HepG2 (cell line): ENCODE measurements around the gene ARRDC1. TPM values are rescaled to one million over a fixed set of nuclear protein-coding genes. Genes with fewer than 3 reads are reported as not detected.

Experiments
- ATAC-seq: fragments of 200-7000 bp; cut with Tn5 transposase; 3 replicates; pipeline ENCODE4 v1.9.1; 2020; ENCODE audit warnings: mild to moderate bottlenecking, moderate library complexity
- BruUV-seq: library from RNA; stranded (reverse); fragments of 400-500 nt; replicated peaks from 2 replicates; lab custom pipeline; 2021; lab: Mats Ljungman, UMichigan
- CTCF ChIA-PET: fragments of 300-600 bp; formaldehyde crosslinking; extraction: SDS; loops from one replicate; lab custom pipeline; 2021; ENCODE audit warnings: low total read pairs, inconsistent platforms, low intra/inter-chr PET ratio; lab: Yijun Ruan, JAX
- POLR2A ChIA-PET: fragments of 350-600 bp; sonication (Branson Sonifier 250); formaldehyde crosslinking; loops from one replicate; lab custom pipeline; 2020; ENCODE audit warnings: antibody characterized with exemption, inconsistent platforms; lab: Yijun Ruan, JAX
- DNase-seq: peaks from one replicate; pipeline ENCODE4 v3.0.0-alpha.2; 2015; ENCODE audit warnings: low spot score
- FAIRE-seq: peaks from 3 replicates; lab custom pipeline; 2011; peaks lifted over from hg19 to GRCh38; lab: Jason Lieb, UNC
- H2AFZ ChIP-seq: one replicate; pipeline ENCODE4 v1.6.1; 2011; ENCODE audit warnings: low read length, inconsistent platforms
- H3K27ac ChIP-seq: fragments of 300-600 bp; 3 replicates; pipeline ENCODE4 v1.8.0; 2011; ENCODE audit warnings: mixed run types, mild to moderate bottlenecking, mixed read lengths, low read length, inconsistent platforms; ENCODE audit not compliant: insufficient read depth; ENCODE audit errors: extremely low read length
- H3K27me3 ChIP-seq, 2 experiments: fragments of 200-600 bp in 1 of 2; 2 replicates in 1 of 2; 3 replicates in 1 of 2; pipeline versions ENCODE4 v1.6.0 to v1.8.0; 2011; ENCODE audit warnings: low read length in 2 of 2, mild to moderate bottlenecking in 2 of 2, moderate library complexity in 2 of 2, inconsistent platforms in 1 of 2; ENCODE audit not compliant: insufficient read depth in 2 of 2, control insufficient read depth in 1 of 2
- H3K36me3 ChIP-seq, 2 experiments: fragments of 200-600 bp in 1 of 2; replicated peaks in 1 of 2; 2 replicates in 1 of 2; 3 replicates in 1 of 2; pipeline versions ENCODE4 v1.5.1 to v1.8.0; 2011; ENCODE audit warnings: low read length in 2 of 2, inconsistent platforms in 1 of 2; ENCODE audit not compliant: insufficient read depth in 2 of 2, control insufficient read depth in 1 of 2
- H3K4me1 ChIP-seq: 2 replicates; pipeline ENCODE4 v1.5.1; 2012; ENCODE audit warnings: low read length, inconsistent platforms; ENCODE audit not compliant: insufficient read depth
- H3K4me2 ChIP-seq: 2 replicates; pipeline ENCODE4 v1.6.0; 2011; ENCODE audit warnings: low read depth, low read length, inconsistent platforms
- H3K4me3 ChIP-seq, 3 experiments: fragments of 200-600 bp in 1 of 3; sonication (generic), shearing (Covaris generic) in 1 of 3; replicated peaks in 1 of 3; 2 replicates each; pipeline ENCODE4 v1.5.1; 2011 to 2016; ENCODE audit warnings: low read length in 3 of 3, inconsistent platforms in 2 of 3, low read depth in 2 of 3, mild to moderate bottlenecking in 2 of 3, control low read depth in 1 of 3, mixed read lengths in 1 of 3; ENCODE audit not compliant: insufficient read depth in 1 of 3
- H3K79me2 ChIP-seq: one replicate; pipeline ENCODE4 v1.6.1; 2011; ENCODE audit warnings: low read length, inconsistent platforms; ENCODE audit not compliant: insufficient read depth
- H3K9ac ChIP-seq: 2 replicates; pipeline ENCODE4 v1.6.0; 2011; ENCODE audit warnings: mild to moderate bottlenecking, low read depth, low read length, inconsistent platforms; ENCODE audit not compliant: insufficient read depth
- H3K9me3 ChIP-seq: 2 replicates; pipeline ENCODE4 v1.5.1; 2012; ENCODE audit warnings: mild to moderate bottlenecking, low read length
- H4K20me1 ChIP-seq: 2 replicates; pipeline ENCODE4 v1.6.0; 2011; ENCODE audit warnings: inconsistent platforms, mild to moderate bottlenecking, low read length, moderate library complexity; ENCODE audit not compliant: insufficient read depth
- GATA4 ChIP-seq: sonication (generic); IDR thresholded peaks from 2 replicates; pipeline ENCODE4 v1.6.1; 2016; ENCODE audit warnings: antibody characterized with exemption, low read depth, borderline replicate concordance
- NFIC ChIP-seq: IDR thresholded peaks from 2 replicates; pipeline ENCODE4 v1.6.1; 2012; ENCODE audit warnings: mild to moderate bottlenecking, low read length, inconsistent platforms
- SRY ChIP-seq: sonication (generic); formaldehyde crosslinking; IDR thresholded peaks from 2 replicates; pipeline ENCODE4 v1.8.0; 2022; ENCODE audit warnings: mild to moderate bottlenecking, missing genetic modification reagents
- WGBS: methylation state at CpG from one replicate; pipeline ENCODE4 v1.1.6; 2017; ENCODE audit warnings: low lambda C conversion rate; 5-methylcytosine and 5-hydroxymethylcytosine counted together
- in situ Hi-C: cut with HindIII; loops from 2 replicates; pipeline ENCODE4 v1.10.0; 2017; ENCODE audit warnings: low pct_unique_long_range_greater_than_20kb; ENCODE audit not compliant: extremely low pct_ligation_motif_present
- intact Hi-C: fragments of 100-400 bp; cut with micrococcal nuclease; formaldehyde crosslinking; loops from one replicate; pipeline ENCODE4 v1.10.0; 2022; ENCODE audit not compliant: unreplicated experiment
- polyA plus RNA-seq, 8 experiments: library from polyadenylated mRNA; depleted of rRNA in 3 of 8; stranded (reverse) in 7 of 8; unstranded in 1 of 8; fragments of >200 nt; fragmentation: Illumina TruSeq in 4 of 8; extraction: Trizol in 4 of 8; gene quantifications; 2 replicates each; pipeline versions ENCODE4 v1.2.1 to v1.2.3, GENCODE V29; 2011 to 2016; ENCODE audit warnings: low read depth in 4 of 8, missing spikeins in 1 of 8, mixed read lengths in 1 of 8; ENCODE audit not compliant: insufficient read depth in 1 of 8
- total RNA-seq, 5 experiments: library from RNA; depleted of rRNA; stranded (reverse); fragments of >200 nt; fragmentation: Illumina TruSeq; extraction: Trizol; gene quantifications; 2 replicates each; pipeline ENCODE4 v1.2.3, GENCODE V29; 2016; ENCODE audit warnings: low read depth in 1 of 5
- TF ChIP-seq, protein P1 (sequence below): sonication (generic); formaldehyde crosslinking; IDR thresholded peaks from 2 replicates; pipeline ENCODE4 v1.9.0; 2022; ENCODE audit warnings: missing genetic modification reagents, mild to moderate bottlenecking, borderline replicate concordance
- TF ChIP-seq, protein P2 (sequence below): sonication (generic); formaldehyde crosslinking; IDR thresholded peaks from 2 replicates; pipeline ENCODE4 v1.5.0; 2020; ENCODE audit warnings: mild to moderate bottlenecking, missing genetic modification reagents

ARRDC1 gene
- total and polyA plus RNA-seq, 2 of the 13 experiments (the other 11 are each of a cell fraction or from before 2014, with no cell fraction given) = 21.7 to 44.4 TPM

DNA sequence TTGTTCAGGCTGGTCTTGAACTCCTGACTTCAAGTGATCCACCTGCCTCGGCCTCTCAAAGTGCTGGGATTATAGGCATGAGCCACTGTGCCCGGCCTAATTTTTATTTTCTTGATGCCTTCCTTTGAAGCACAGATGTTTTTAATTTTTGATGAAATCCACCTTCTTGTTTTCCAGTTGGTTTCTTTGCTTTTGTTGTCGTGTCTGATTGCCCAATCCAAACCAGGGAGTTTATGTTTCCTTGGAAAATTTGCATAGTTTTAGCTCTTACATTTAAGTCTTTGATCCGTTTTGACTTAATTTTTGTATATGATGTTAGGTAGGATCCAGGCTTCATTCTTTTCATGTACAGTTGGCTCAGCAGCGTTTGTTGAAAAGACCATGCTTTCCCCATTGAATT lies 28.5 kb downstream of the ARRDC1 start:
- TF ChIP-seq SRY (CRISPR knock-in tag) (no peak), NFIC (no peak), GATA4 (no peak)
- TF ChIP-seq, protein P1, sequence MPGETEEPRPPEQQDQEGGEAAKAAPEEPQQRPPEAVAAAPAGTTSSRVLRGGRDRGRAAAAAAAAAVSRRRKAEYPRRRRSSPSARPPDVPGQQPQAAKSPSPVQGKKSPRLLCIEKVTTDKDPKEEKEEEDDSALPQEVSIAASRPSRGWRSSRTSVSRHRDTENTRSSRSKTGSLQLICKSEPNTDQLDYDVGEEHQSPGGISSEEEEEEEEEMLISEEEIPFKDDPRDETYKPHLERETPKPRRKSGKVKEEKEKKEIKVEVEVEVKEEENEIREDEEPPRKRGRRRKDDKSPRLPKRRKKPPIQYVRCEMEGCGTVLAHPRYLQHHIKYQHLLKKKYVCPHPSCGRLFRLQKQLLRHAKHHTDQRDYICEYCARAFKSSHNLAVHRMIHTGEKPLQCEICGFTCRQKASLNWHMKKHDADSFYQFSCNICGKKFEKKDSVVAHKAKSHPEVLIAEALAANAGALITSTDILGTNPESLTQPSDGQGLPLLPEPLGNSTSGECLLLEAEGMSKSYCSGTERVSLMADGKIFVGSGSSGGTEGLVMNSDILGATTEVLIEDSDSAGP = no peak
- TF ChIP-seq, protein P2, sequence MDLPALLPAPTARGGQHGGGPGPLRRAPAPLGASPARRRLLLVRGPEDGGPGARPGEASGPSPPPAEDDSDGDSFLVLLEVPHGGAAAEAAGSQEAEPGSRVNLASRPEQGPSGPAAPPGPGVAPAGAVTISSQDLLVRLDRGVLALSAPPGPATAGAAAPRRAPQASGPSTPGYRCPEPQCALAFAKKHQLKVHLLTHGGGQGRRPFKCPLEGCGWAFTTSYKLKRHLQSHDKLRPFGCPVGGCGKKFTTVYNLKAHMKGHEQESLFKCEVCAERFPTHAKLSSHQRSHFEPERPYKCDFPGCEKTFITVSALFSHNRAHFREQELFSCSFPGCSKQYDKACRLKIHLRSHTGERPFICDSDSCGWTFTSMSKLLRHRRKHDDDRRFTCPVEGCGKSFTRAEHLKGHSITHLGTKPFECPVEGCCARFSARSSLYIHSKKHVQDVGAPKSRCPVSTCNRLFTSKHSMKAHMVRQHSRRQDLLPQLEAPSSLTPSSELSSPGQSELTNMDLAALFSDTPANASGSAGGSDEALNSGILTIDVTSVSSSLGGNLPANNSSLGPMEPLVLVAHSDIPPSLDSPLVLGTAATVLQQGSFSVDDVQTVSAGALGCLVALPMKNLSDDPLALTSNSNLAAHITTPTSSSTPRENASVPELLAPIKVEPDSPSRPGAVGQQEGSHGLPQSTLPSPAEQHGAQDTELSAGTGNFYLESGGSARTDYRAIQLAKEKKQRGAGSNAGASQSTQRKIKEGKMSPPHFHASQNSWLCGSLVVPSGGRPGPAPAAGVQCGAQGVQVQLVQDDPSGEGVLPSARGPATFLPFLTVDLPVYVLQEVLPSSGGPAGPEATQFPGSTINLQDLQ (CRISPR knock-in tag) = no peak
- H3K9ac ChIP-seq = no peak overlapping the region
- intact Hi-C loops = no loop called here
- DNase-seq (no peak), ATAC-seq (no peak), FAIRE-seq (no peak)
- BruUV-seq = no TSS peak
- ChIA-PET CTCF (no interaction called here), POLR2A (no interaction called here)
- H3K9me3 ChIP-seq = no peaks in the 10 kb centered on the region
- 85% methylated on average over 5 of the region's 5 CpGs for WGBS
- peaks cover 0 to 1% of the 10 kb centered on the region in 2 experiments; a peak in 2 of 5 replicates for H3K36me3 ChIP-seq
- H3K27me3 ChIP-seq = no peaks in the 10 kb centered on the region
- no peak overlapping the region for H3K4me3 ChIP-seq
- H3K79me2 ChIP-seq = peaks cover 76% of the 10 kb centered on the region
- H2AFZ ChIP-seq = no peak overlapping the region
- H3K4me2 ChIP-seq = no peak overlapping the region
- H3K4me1 ChIP-seq = peaks cover 29% of the 10 kb centered on the region
- H3K27ac ChIP-seq = no peak overlapping the region
- H4K20me1 ChIP-seq = peaks cover 25% of the 10 kb centered on the region
- in situ Hi-C loops = no loop called here
